GM12878 (cell line): ENCODE measurements around the gene AP4B1. TPM values are rescaled to one million over a fixed set of nuclear protein-coding genes. Genes with fewer than 3 reads are reported as not detected.

Source experiments
- ATAC-seq: fragments of 200-7000 bp; cut with Tn5 transposase; 3 replicates; pipeline ENCODE4 v1.9.1; 2020; ENCODE audit warnings: mild to moderate bottlenecking, moderate library complexity
- BruUV-seq: library from RNA; stranded (reverse); fragments of 400-500 nt; replicated peaks from 2 replicates; lab custom pipeline; 2021; lab: Mats Ljungman, UMichigan
- CTCF ChIA-PET: fragments of 300-600 bp; sonication (Branson Sonifier 250); formaldehyde crosslinking; extraction: SDS; loops from one replicate; lab custom pipeline; 2021; ENCODE audit warnings: inconsistent platforms; lab: Yijun Ruan, JAX
- POLR2A ChIA-PET: fragments of 350-600 bp; formaldehyde crosslinking; extraction: SDS; loops from one replicate; lab custom pipeline; 2021; ENCODE audit warnings: inconsistent platforms; lab: Charles Lee
- RAD21 ChIA-PET: fragments of 300-600 bp; sonication (Branson Sonifier 250); formaldehyde crosslinking; loops from one replicate; lab custom pipeline; 2023; ENCODE audit warnings: antibody characterized with exemption; ENCODE audit not compliant: unreplicated experiment; lab: Charles Lee
- SMC1A ChIA-PET: fragments of 300-600 bp; sonication (Branson Sonifier 250); formaldehyde crosslinking; loops from one replicate; lab custom pipeline; 2023; ENCODE audit not compliant: unreplicated experiment, uncharacterized antibody; lab: Charles Lee
- DNase-seq: peaks from one replicate; pipeline ENCODE4 v3.0.0-alpha.2; 2011; ENCODE audit warnings: low read depth, low spot score
- FAIRE-seq: peaks from 3 replicates; lab custom pipeline; 2011; peaks lifted over from hg19 to GRCh38; lab: Jason Lieb, UNC
- H2AFZ ChIP-seq: 2 replicates; pipeline ENCODE4 v1.6.0; 2011; ENCODE audit warnings: low read depth, low read length, control low read depth; ENCODE audit not compliant: control insufficient read depth
- H3K27ac ChIP-seq: 2 replicates; pipeline ENCODE4 v1.5.1; 2011; ENCODE audit warnings: control low read depth; ENCODE audit not compliant: control insufficient read depth, insufficient read depth
- H3K27me3 ChIP-seq, 2 experiments: replicated peaks in 1 of 2; 2 replicates each; pipeline versions ENCODE4 v1.6.0 to v1.6.1; 2011; ENCODE audit warnings: low read length in 1 of 2; ENCODE audit not compliant: control insufficient read depth in 2 of 2, insufficient read depth in 2 of 2
- H3K36me3 ChIP-seq, 2 experiments: 2 replicates each; pipeline ENCODE4 v1.5.1; 2011; ENCODE audit warnings: low read length in 1 of 2; ENCODE audit not compliant: control insufficient read depth in 2 of 2, insufficient read depth in 2 of 2
- H3K4me1 ChIP-seq: 2 replicates; pipeline ENCODE4 v1.6.1; 2011; ENCODE audit warnings: mild to moderate bottlenecking, low read length, moderate library complexity, mixed read lengths; ENCODE audit not compliant: control insufficient read depth, insufficient read depth
- H3K4me2 ChIP-seq: 2 replicates; pipeline ENCODE4 v1.6.0; 2011; ENCODE audit warnings: control low read depth; ENCODE audit not compliant: control insufficient read depth, insufficient read depth
- H3K4me3 ChIP-seq: fragments of 200-600 bp; sonication (generic); 2 replicates; pipeline ENCODE4 v1.5.1; 2016
- H3K79me2 ChIP-seq: 2 replicates; pipeline ENCODE4 v1.6.0; 2011; ENCODE audit warnings: low read length; ENCODE audit not compliant: control insufficient read depth, insufficient read depth
- H3K9ac ChIP-seq: 2 replicates; pipeline ENCODE4 v1.8.0; 2011; ENCODE audit warnings: low read length, control low read depth, mixed read lengths; ENCODE audit not compliant: control insufficient read depth, insufficient read depth
- H3K9me3 ChIP-seq: replicated peaks from 3 replicates; pipeline ENCODE4 v1.5.1; 2011; ENCODE audit warnings: mild to moderate bottlenecking, low read length; ENCODE audit not compliant: control insufficient read depth, insufficient read depth
- H4K20me1 ChIP-seq: 2 replicates; pipeline ENCODE4 v1.6.0; 2011; ENCODE audit not compliant: control insufficient read depth, insufficient read depth
- CEBPB ChIP-seq, 2 experiments: fragments of 150-350 bp in 1 of 2; IDR thresholded peaks; 2 replicates each; pipeline ENCODE4 v1.6.1; 2012 to 2014; ENCODE audit warnings: low read depth in 2 of 2, low read length in 2 of 2, borderline replicate concordance in 1 of 2, inconsistent platforms in 1 of 2
- HDGF ChIP-seq: fragments of 450-650 bp; IDR thresholded peaks from 2 replicates; pipeline ENCODE4 v1.6.1; 2016; ENCODE audit warnings: antibody characterized with exemption
- MYB ChIP-seq: fragments of 150-350 bp; IDR thresholded peaks from 2 replicates; pipeline ENCODE4 v1.6.1; 2014; ENCODE audit warnings: mild to moderate bottlenecking, low read depth, low read length, borderline replicate concordance
- ZNF622 ChIP-seq: fragments of 450-650 bp; IDR thresholded peaks from 2 replicates; pipeline ENCODE4 v1.6.1; 2017; ENCODE audit warnings: mild to moderate bottlenecking, inconsistent platforms
- WGBS: methylation state at CpG from one replicate; pipeline ENCODE4 v1.1.6; 2016; ENCODE audit warnings: low lambda C conversion rate; ENCODE audit not compliant: insufficient replicate concordance, insufficient coverage; ENCODE audit errors: missing lambda C conversion rate; 5-methylcytosine and 5-hydroxymethylcytosine counted together
- in situ Hi-C: fragments of 300-500 bp; cut with MboI; formaldehyde crosslinking; loops from 9 replicates; pipeline ENCODE4 v1.14.3; 2018; ENCODE audit warnings: mixed read lengths
- intact Hi-C: fragments of 100-400 bp; cut with micrococcal nuclease; formaldehyde crosslinking; loops from one replicate; pipeline ENCODE4 v1.14.2; 2022; ENCODE audit not compliant: unreplicated experiment
- polyA plus RNA-seq, 11 experiments: library from polyadenylated mRNA; depleted of rRNA in 4 of 11; unstranded in 6 of 11; stranded (reverse) in 5 of 11; fragments of >200 nt; fragmentation: Nextera tagmentation in 4 of 11; fragmentation: Illumina TruSeq in 1 of 11; extraction: Ambion mirVana in 4 of 11; extraction: Trizol in 1 of 11; gene quantifications; 1 replicate in 1 of 11; 2 replicates in 10 of 11; pipeline versions ENCODE4 v1.2.1 to v1.2.3, GENCODE V29; 2011 to 2016; ENCODE audit warnings: inconsistent platforms in 2 of 11, missing spikeins in 2 of 11, low read depth in 1 of 11
- total RNA-seq, 4 experiments: library from RNA; depleted of rRNA in 3 of 4; stranded (reverse); fragments of >200 nt in 3 of 4; fragmentation: Illumina TruSeq in 1 of 4; extraction: Trizol in 1 of 4; gene quantifications; 2 replicates each; pipeline versions ENCODE4 v1.2.1 to v1.2.3, GENCODE V29; 2013 to 2021
- TF ChIP-seq, protein P1 (sequence below): IDR thresholded peaks from 2 replicates; pipeline ENCODE4 v1.6.1; 2012; ENCODE audit warnings: low read depth, low read length, improper control_type of control experiment

Gene AP4B1
- total and polyA plus RNA-seq, 10 of the 15 experiments (the other 5 are each of a cell fraction or from before 2014, with no cell fraction given), result 27.2 to 61.0 (median 33.0) TPM

DNA sequence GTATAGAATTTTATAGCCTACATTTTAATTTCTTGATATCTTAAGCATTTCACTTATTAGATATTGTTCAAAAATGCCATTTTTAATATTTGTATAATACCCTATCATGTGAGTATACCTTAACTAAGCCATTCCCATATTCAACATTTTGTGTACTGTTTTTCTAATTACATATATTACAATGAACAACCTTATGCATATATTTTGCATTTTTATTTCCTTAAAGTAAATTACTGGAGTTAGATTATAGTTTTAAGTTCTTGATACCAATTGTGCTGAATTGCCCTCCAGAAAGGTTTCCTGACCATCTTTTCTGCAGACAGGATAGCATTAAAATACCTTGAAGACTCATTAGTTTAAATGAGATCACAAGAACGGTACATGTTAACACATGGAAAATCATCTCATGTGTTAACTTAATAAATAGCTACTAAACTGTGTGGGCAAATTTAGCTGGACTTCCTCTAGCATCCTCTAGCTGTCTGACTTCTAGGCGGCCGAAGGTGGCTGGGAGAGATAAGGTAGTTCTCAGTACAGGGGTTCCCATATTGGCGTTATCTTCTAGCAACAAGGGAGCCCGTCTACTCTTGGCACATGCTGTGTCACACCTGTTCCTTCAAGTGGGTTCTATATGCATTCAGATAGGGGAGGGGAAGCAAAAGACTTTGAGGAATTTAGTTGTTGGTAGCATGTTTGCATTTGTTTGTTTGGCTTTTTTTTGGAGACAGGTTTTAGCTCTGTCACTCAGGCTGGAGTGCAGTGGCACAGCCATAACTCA lies 9.5 kb upstream of the AP4B1 start:
- DNase-seq (no peak), ATAC-seq (no peak)
- Histone ChIP-seq H3K9ac (no peak overlapping the region), H4K20me1 (no peaks in the 10 kb centered on the region), H3K27me3 (no peaks in the 10 kb centered on the region), H3K79me2 (no peaks in the 10 kb centered on the region), H2AFZ (peak overlapping the region; percentile 4; the same call in 1 of the 2 replicates)
- in situ Hi-C loops, result no loop called here
- TF ChIP-seq MYB, result no peak
- no peak for TF ChIP-seq HDGF
- TF ChIP-seq, protein P1, sequence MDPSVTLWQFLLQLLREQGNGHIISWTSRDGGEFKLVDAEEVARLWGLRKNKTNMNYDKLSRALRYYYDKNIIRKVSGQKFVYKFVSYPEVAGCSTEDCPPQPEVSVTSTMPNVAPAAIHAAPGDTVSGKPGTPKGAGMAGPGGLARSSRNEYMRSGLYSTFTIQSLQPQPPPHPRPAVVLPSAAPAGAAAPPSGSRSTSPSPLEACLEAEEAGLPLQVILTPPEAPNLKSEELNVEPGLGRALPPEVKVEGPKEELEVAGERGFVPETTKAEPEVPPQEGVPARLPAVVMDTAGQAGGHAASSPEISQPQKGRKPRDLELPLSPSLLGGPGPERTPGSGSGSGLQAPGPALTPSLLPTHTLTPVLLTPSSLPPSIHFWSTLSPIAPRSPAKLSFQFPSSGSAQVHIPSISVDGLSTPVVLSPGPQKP, result no peak
- no peak for TF ChIP-seq CEBPB (IDR thresholded peaks at IDR 0.05; ENCODE audit: borderline replicate concordance in 1 of 2, low read depth in 2 of 2, low read length in 2 of 2)
- TF ChIP-seq ZNF622, result no peak
- TF ChIP-seq, all 136 proteins: peak for 0
- no peaks in the 10 kb centered on the region; the same call in 2 of the 3 replicates for H3K9me3 ChIP-seq
- ChIA-PET RAD21 (interaction anchor here (1.2 to 2.4 kb wide), 2 partner anchors 15 to 78 kb away, joined by 3 to 9 read pairs; partner anchors contain the start of gene HIPK1), POLR2A (interaction anchor here (1.7 kb wide), 1 partner anchor 14 kb away, joined by 8 read pairs; no protein-coding TSS in a partner anchor), CTCF (interaction anchor here (1.0 to 2.2 kb wide), 3 partner anchors 15 to 78 kb away, joined by 3 to 7 read pairs (median 6); partner anchors contain the start of gene HIPK1), SMC1A (interaction anchor here (1.5 to 1.6 kb wide), 2 partner anchors 10 to 15 kb away, joined by 5 read pairs; partner anchors contain the start of genes AP4B1 and HIPK1)
- intact Hi-C loops, result no loop called here
- H3K4me3 ChIP-seq, result no peak overlapping the region
- BruUV-seq, result no TSS peak
- no peak for FAIRE-seq
- H3K4me2 ChIP-seq, result no peak overlapping the region
- 87% methylated on average over 5 of the region's 5 CpGs for WGBS
- peaks cover 4 to 10% of the 10 kb centered on the region in 2 experiments; a peak in 2 of 4 replicates for H3K36me3 ChIP-seq
- H3K4me1 ChIP-seq, result no peaks in the 10 kb centered on the region
- H3K27ac ChIP-seq, result no peak overlapping the region
